Common myeloid progenitor, CD34-positive (primary cell): ENCODE data around the gene TSSK1B. TPM values are rescaled to one million over a fixed set of nuclear protein-coding genes. Genes with fewer than 3 reads are reported as not detected.
"Not testable (repeated sequence)": the region's sequence is repeated elsewhere in the genome, so short reads cannot be mapped to it uniquely, and the experiment has no call there.

Experiments used
- CTCF ChIA-PET: fragments of 350-600 bp; sonication (Branson Sonifier 250); formaldehyde crosslinking; loops from one replicate; lab custom pipeline; 2021; ENCODE audit warnings: antibody characterized with exemption; lab: Charles Lee
- POLR2A ChIA-PET: fragments of 350-600 bp; sonication (Branson Sonifier 250); formaldehyde crosslinking; loops from one replicate; lab custom pipeline; 2021; ENCODE audit warnings: antibody characterized with exemption; lab: Charles Lee
- DNase-seq, 3 donors: peaks; one replicate each; pipeline versions ENCODE4 v3.0.0 to v3.0.0-alpha.2; 2013
- H3K27ac ChIP-seq, 2 experiments: 1 replicate in 1 of 2; 2 replicates in 1 of 2; pipeline ENCODE4 v1.7.0; 2013; ENCODE audit warnings: inconsistent platforms in 2 of 2, low read length in 2 of 2, mild to moderate bottlenecking in 2 of 2, low read depth in 1 of 2, moderate library complexity in 1 of 2; ENCODE audit not compliant: severe bottlenecking in 2 of 2, insufficient read depth in 1 of 2, poor library complexity in 1 of 2
- H3K27me3 ChIP-seq, 5 experiments: replicated peaks in 2 of 5; 1 replicate in 3 of 5; 2 replicates in 2 of 5; pipeline versions ENCODE4 v1.6.1 to v1.7.0; 2013; ENCODE audit warnings: low read length in 4 of 5, mild to moderate bottlenecking in 2 of 5, moderate library complexity in 2 of 5, inconsistent platforms in 1 of 5; ENCODE audit not compliant: insufficient read depth in 5 of 5, control insufficient read depth in 4 of 5
- H3K36me3 ChIP-seq, 4 experiments: 1 replicate in 2 of 4; 2 replicates in 2 of 4; pipeline versions ENCODE4 v1.6.1 to v1.7.0; 2013; ENCODE audit warnings: low read length in 3 of 4, control low read depth in 1 of 4, mild to moderate bottlenecking in 1 of 4; ENCODE audit not compliant: control insufficient read depth in 4 of 4, insufficient read depth in 4 of 4
- H3K4me1 ChIP-seq, 4 experiments: 1 replicate in 3 of 4; 2 replicates in 1 of 4; pipeline versions ENCODE4 v1.6.1 to v1.7.1; 2013; ENCODE audit warnings: low read length in 3 of 4, mild to moderate bottlenecking in 3 of 4, control low read depth in 1 of 4, inconsistent platforms in 1 of 4, moderate library complexity in 1 of 4; ENCODE audit not compliant: control insufficient read depth in 4 of 4, insufficient read depth in 4 of 4; ENCODE audit errors: control extremely low read depth in 1 of 4
- H3K4me3 ChIP-seq, 7 experiments: 1 replicate in 4 of 7; 2 replicates in 3 of 7; pipeline versions ENCODE4 v1.5.1 to v1.7.0; 2013; ENCODE audit warnings: mild to moderate bottlenecking in 7 of 7, low read length in 6 of 7, moderate library complexity in 6 of 7, inconsistent platforms in 2 of 7, low read depth in 2 of 7, control low read depth in 1 of 7; ENCODE audit not compliant: insufficient read depth in 4 of 7, control insufficient read depth in 1 of 7; ENCODE audit errors: extremely low read depth in 1 of 7
- H3K9me3 ChIP-seq, 5 experiments: 1 replicate in 4 of 5; 2 replicates in 1 of 5; pipeline versions ENCODE4 v1.6.1 to v1.7.1; 2013; ENCODE audit warnings: low read length in 4 of 5, mild to moderate bottlenecking in 2 of 5, inconsistent platforms in 1 of 5, low read depth in 1 of 5, moderate library complexity in 1 of 5; ENCODE audit not compliant: control insufficient read depth in 4 of 5, insufficient read depth in 2 of 5; ENCODE audit errors: control extremely low read depth in 1 of 5
- WGBS: methylation state at CpG from one replicate; pipeline ENCODE4 v1.1.5; 2013; ENCODE audit not compliant: insufficient coverage; 5-methylcytosine and 5-hydroxymethylcytosine counted together
- polyA plus RNA-seq: library from polyadenylated mRNA; unstranded; fragments of 120-200 nt; gene quantifications from one replicate; pipeline ENCODE4 v1.2.1, GENCODE V29; 2013

The TSSK1B gene, protein sequence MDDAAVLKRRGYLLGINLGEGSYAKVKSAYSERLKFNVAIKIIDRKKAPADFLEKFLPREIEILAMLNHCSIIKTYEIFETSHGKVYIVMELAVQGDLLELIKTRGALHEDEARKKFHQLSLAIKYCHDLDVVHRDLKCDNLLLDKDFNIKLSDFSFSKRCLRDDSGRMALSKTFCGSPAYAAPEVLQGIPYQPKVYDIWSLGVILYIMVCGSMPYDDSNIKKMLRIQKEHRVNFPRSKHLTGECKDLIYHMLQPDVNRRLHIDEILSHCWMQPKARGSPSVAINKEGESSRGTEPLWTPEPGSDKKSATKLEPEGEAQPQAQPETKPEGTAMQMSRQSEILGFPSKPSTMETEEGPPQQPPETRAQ
- not detected for polyA plus RNA-seq

DNA sequence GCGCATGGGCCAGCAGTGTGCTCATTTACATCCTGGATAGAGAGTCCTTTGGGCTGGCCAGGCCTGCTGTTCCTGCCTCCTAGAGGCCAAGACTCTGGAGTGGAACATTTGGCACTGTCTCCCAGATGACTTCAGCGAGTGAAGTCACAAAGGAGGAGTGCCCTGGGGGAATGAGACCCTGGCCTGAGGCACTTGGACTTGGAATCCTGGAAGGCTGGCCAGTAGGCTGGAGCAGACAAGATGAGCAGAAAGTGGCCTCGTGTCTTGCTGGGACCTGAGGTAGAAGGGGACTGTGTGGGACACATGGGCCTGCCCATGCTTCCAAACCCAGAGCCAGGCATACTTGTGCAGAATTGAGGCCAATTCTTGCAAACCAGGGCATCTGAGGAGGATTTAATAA, at the start of gene TSSK1B:
TSSK1B (minus strand) TSS at position 101 of the 400 bp plus-strand sequence. CDS start 150 bp downstream, outside the sequence.
- H3K4me1 ChIP-seq, result no peaks in the 10 kb centered on the region
- no peak within 1 kb of the TSS for H3K4me3 ChIP-seq
- WGBS, result 91% methylated on average over 3 of the region's 3 CpGs
- H3K9me3 ChIP-seq, result peaks cover 0 to 3% (median 1%) of the 10 kb centered on the region in 5 experiments
- no peaks in the 10 kb centered on the region for H3K36me3 ChIP-seq
- ChIA-PET POLR2A (no interaction called here), CTCF (no interaction called here)
- no peak for DNase-seq
- peaks cover 3 to 73% (median 18%) of the 10 kb centered on the region in 5 experiments for H3K27me3 ChIP-seq
- H3K27ac ChIP-seq, result no peak within 1 kb of the TSS

GRCh38 chr5:113480243-113480642, 45.5 kb upstream of the TSSK1B start:
- Histone ChIP-seq H3K9me3 (peaks cover 0 to 3% (median 0%) of the 10 kb centered on the region in 5 experiments), H3K27ac (no peak overlapping the region), H3K4me1 (no peaks in the 10 kb centered on the region), H3K36me3 (no peaks in the 10 kb centered on the region), H3K27me3 (peaks cover 25 to 93% (median 51%) of the 10 kb centered on the region in 5 experiments), H3K4me3 (no peak overlapping the region)
- POLR2A ChIA-PET, result no interaction called here
- CTCF ChIA-PET, result no interaction called here
- no peak for DNase-seq
- WGBS, result 78% methylated on average over 3 of the region's 5 CpGs

DNA sequence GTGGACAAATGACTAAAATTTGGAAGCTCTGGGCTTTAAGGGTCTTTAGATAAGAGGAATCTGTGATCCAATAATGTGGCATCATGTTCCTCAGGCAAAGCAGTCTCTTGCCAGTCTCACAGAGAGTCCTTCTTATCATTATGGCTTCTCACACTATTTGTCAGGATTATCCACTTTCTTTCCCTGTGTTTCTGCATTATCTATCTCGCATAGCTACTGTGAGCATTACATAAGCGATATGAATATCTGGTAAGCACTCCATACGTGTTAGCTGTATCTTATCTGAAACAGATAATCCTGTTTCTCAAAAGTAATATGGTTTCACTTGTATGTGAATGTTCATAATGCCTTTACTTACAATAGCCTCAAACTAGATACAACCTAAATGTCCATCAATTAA, 43.9 kb upstream of the TSSK1B start:
- no peaks in the 10 kb centered on the region for H3K4me1 ChIP-seq
- H3K27me3 ChIP-seq, result peaks cover 26 to 91% (median 42%) of the 10 kb centered on the region in 5 experiments
- no peaks in the 10 kb centered on the region for H3K36me3 ChIP-seq
- no peak overlapping the region for H3K4me3 ChIP-seq
- no CpG with 5 or more reads among the region's 3 CpGs for WGBS
- POLR2A ChIA-PET, result no interaction called here
- peaks cover 0 to 3% (median 0%) of the 10 kb centered on the region in 5 experiments for H3K9me3 ChIP-seq
- no peak overlapping the region for H3K27ac ChIP-seq
- DNase-seq, result no peak
- CTCF ChIA-PET, result no interaction called here

GRCh38 chr5:113474100-113474728, 39.4 kb upstream of the TSSK1B start:
- Histone ChIP-seq H3K27ac (no peak overlapping the region), H3K27me3 (peaks cover 10 to 74% (median 28%) of the 10 kb centered on the region in 5 experiments), H3K4me3 (no peak overlapping the region), H3K9me3 (peaks cover 0 to 14% (median 7%) of the 10 kb centered on the region in 5 experiments), H3K36me3 (no peaks in the 10 kb centered on the region), H3K4me1 (no peaks in the 10 kb centered on the region)
- DNase-seq, result no peak
- WGBS, result 47% methylated on average over 4 of the region's 5 CpGs
- POLR2A ChIA-PET, result no interaction called here
- CTCF ChIA-PET, result interaction anchor here (1.3 to 1.7 kb wide), 2 partner anchors 24 to 132 kb away, joined by 3 to 4 read pairs; no protein-coding TSS in a partner anchor

DNA sequence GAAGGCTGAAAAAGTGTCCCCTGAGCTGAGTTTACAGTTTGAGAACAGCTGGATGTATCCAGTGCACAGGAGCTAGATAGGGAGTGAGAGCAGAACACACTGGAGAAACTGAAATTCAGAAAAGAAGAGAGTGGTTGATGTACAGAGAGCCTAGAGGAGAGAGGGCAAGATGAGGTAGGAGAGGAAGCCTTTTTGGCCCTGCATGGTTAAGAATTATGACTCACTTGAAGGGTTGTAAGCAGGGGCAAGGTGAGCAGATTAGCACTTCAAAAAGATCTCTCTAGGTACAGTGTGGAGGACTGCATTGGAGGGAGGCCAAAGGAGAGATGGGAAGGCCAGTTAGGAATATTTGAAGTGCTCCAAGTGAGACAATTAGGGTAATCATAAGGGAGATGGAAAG, 28.2 kb upstream of the TSSK1B start:
- no peaks in the 10 kb centered on the region for H3K4me1 ChIP-seq
- ChIA-PET POLR2A (no interaction called here), CTCF (interaction anchor here (1.5 kb wide), 1 partner anchor 12 kb away, joined by 4 read pairs; no protein-coding TSS in a partner anchor)
- H3K9me3 ChIP-seq, result no peaks in the 10 kb centered on the region
- peaks cover 0 to 65% (median 25%) of the 10 kb centered on the region in 5 experiments for H3K27me3 ChIP-seq
- no peak overlapping the region for H3K27ac ChIP-seq
- no peaks in the 10 kb centered on the region for H3K36me3 ChIP-seq
- no peak overlapping the region for H3K4me3 ChIP-seq
- DNase-seq, result no peak

DNA sequence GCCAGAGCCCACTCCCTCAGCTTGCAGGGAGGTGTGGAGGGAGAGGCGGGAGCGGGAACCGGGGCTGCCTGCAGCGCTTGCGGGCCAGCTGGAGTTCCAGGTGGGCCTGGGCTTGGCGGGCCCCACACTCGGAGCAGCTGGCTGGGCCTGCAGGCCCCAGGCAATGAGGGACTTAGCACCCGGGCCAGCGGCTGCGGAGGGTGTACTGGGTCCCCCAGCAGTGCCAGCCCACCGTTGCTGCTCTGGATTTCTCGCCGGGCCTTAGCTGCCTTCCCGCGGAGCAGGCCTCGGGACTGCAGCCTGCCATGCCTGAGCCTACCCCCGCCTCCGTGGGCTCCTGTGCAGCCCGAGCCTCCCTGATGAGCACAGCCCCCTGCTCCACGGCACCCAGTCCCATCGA, 22.3 kb upstream of the TSSK1B start:
- H3K4me1 ChIP-seq, H3K27ac ChIP-seq, H3K4me3 ChIP-seq, POLR2A ChIA-PET, H3K9me3 ChIP-seq, H3K36me3 ChIP-seq, DNase-seq: not testable (repeated sequence)
- peaks cover 0 to 75% (median 20%) of the 10 kb centered on the region in 5 experiments for H3K27me3 ChIP-seq
- CTCF ChIA-PET, result interaction anchor here (1.2 kb wide), 1 partner anchor 1035 kb away, joined by 3 read pairs; no protein-coding TSS in a partner anchor
- 94% methylated on average over 13 of the region's 21 CpGs for WGBS

GRCh38 chr5:113452941-113453340, 18.2 kb upstream of the TSSK1B start:
- no peak overlapping the region for H3K4me3 ChIP-seq
- DNase-seq, result no peak
- H3K4me1 ChIP-seq, result no peaks in the 10 kb centered on the region
- H3K36me3 ChIP-seq, result no peaks in the 10 kb centered on the region
- POLR2A ChIA-PET, result no interaction called here
- H3K27ac ChIP-seq, result no peak overlapping the region
- no peaks in the 10 kb centered on the region for H3K9me3 ChIP-seq
- H3K27me3 ChIP-seq, result peaks cover 0 to 74% (median 24%) of the 10 kb centered on the region in 5 experiments
- CTCF ChIA-PET, result no interaction called here
- 100% methylated on average over 3 of the region's 6 CpGs for WGBS
